Stimulated activated CD4-positive, alpha-beta T cell treated with anti-CD3 and anti-CD28 coated beads, Interleukin-4, amount 100 ng/mL, for 1 hour (primary cell): Measurements from ENCODE around the gene PDZD7.

Source experiments
- DNase-seq: peaks from one replicate; pipeline ENCODE4 v3.0.0-alpha.2; 2020

PDZD7 gene

DNA sequence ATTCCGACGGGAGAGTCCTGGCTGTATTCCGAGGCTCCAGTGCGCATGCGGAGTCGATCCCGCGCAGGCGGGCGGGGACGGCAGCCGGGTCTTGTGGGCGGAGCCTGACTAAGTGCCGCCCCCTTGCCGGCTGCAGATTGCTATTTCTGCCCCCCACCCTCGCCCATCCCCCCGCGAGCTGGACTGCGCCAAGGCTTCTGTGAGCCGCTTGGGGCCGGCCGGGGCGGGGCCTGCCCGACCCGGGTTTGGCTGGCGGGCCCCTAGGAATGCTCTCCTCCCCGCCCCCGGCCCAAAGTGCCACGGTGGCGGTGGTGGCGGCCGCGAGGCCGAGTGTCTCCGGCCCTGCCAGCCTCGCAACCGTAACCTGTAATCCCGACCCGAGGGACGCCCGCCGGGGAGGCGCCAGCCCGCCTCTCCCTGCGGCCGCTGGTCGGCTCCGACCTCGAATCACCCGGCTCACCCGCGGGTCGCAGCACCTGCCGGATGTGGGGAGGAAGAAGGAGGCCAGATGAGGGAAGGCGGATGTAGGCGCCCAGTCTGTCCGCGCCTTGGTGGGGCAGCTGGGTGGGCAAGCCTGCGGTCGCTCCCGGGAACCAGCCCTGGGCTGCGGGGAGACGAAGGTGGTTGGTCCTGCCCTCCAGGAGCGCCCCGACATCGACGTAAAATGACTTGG, 30.2 kb upstream of the PDZD7 start:
- DNase-seq = peak; percentile 92

DNA sequence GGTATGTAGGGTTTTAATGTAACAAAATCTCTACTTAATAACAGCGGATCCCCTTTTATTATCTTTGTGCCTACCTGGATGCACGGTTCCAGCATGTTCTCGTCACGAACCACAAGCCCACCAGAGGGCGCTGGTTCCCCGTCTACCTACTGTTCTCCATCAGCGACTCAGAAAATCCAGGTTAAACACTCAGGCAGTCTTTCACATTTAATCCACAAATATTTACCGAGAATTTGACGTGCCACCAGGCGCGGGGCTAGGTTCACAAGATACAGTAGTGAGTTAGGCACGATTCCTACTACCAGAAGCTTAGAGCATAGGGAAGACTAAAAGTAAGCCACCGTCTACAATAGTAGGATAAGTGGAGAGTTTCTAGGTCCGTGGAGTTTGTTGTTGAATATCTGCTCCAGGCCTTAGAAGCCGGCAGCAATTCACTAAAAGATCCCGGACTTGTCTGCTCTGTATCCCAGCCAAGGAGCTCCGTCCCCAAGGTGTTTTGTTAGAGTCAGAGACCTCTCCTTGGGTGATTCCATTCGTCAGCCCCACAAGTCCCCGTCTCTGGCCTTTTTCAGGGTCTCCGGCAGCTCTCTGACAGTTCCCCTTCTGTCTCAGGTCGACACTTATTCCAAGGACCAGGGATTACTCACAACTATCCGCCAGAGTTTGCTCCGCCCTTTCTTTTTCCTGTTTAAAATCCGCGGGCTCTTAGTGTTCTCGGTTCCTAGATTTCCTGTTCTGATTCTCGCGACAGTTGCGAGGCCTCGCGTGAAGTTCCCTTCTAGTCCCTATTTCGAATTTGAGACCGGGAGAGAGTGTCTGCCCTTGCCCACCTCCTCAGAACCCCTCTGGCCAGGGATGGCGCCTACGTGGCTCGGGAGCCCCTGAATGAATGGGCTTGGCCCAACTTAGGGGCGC, 29.4 kb upstream of the PDZD7 start:
- DNase-seq = peak; percentile 93

DNA sequence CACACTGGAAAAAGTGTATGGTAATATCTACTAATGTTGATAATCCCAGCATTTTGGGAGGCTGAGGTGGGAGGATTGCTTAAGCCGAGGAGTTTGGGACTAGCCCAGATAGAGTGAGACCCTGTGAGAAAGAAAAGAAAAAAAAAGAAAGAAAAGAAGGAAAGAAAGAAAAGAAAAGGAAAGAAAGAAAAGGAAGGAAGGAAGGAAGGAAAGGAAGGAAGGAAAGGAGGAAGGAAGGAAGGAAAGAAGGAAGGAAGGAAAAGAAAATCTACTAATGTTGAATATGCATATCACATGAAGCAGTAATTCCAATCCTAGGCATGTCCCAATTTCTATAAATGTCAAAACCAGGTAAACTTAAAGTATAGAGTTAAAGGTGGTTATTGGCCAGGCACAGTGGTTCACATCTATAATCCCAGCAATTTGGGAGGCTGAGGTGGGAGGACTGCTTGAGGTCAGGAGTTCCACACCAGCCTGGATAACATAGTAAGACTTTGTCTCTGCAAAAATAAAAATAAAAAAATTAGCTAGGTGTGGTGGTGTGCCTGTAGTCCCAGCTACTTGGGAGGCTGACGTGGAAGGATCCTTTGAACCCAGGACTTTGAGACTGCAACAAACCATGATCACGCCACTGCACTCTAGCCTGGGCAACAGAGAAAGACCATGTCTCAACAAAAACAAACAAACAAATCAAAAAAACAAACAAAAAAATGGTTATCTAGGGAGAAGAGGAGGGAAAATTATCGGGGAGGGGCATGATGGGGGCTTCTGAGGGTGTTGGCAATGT, 25.6 kb upstream of the PDZD7 start:
- DNase-seq = no peak

DNA sequence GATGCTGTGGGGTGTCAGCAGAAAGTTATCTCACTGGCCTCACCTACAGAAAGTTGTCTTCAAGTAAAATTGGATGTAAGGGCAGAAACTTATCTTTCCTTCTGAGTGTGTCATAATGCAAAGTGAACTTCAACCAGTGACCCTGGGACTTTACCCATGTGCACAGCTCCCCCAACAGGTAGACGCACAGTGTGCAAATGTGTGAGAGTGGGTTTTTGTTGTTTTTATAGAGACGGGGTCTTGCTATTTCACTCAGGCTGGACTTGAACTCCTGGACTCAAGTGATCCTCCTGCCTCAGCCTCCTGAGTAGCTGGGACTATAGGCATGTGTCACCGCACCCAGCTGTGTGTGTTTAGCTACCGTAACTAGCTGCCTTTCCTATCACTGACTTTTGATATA, 24.5 kb upstream of the PDZD7 start:
- DNase-seq = no peak

DNA sequence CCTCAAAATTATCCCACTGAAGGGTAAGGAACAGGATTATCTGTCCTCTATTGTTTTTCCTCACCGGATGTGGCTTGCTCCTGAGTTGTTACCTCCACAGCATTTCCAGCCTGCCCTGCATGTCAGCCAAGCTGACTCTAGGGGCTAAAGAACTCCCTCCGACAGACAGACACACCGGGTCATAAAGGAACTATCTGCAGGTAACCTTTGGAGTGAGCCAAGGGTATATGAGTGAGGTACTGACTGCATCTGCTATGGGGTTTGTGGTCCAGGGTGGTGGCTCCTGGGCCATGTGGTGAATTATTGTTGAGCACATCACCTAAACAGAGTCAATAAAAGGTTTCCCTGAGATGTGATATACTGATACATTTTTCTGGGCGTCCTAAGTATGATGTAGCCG, 23.9 kb upstream of the PDZD7 start:
- DNase-seq = no peak

DNA sequence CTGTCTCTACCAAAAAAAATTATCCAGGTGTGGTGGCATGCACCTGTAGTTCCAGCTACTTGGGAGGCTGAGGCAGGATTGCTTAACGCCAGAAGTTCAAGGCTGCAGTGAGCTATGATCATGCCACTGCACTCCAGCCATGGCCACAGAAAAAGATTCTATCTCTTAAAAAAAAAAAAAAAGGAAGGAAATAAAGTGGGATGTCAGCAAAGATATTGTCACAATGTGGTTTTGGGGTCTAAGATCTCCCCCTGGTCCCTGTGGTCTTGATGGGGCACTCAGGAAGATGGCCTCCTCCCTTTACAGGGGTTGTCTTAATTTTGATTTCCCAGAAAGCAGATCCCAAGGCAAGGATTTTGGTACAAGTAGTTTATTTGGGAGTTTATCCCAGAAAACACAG, 23.4 kb upstream of the PDZD7 start:
- DNase-seq = no peak

- no peak for DNase-seq
These were observed 22.6 kb upstream of the PDZD7 start for GRCh38 chr10:101053516-101053915.

- DNase-seq = no peak
These were observed 21.4 kb upstream of the PDZD7 start for GRCh38 chr10:101052285-101052684.

- DNase-seq = peak; percentile 80
These were observed 19.5 kb upstream of the PDZD7 start for GRCh38 chr10:101050208-101051069.

GRCh38 chr10:101047961-101048892, 17.3 kb upstream of the PDZD7 start:
- DNase-seq = no peak

DNA sequence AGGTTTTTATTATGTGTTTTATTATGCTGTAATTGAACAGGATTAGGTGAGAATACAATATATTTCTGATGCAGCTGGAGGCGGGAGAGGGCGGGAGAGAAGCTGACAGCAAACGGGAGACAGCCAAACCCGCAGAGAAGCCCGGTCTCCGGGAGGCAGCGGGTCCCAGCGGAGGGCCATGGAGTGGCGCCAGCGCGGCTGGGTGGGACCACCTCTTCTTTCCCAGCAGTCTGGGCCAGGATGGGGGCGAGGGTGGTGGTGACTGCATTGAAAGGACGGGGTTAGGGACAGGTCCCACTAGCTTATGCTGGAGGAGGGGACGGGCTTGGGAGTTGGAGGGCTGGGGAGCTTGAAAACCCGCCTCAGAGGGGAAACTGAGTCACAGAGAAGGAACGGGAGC, 16.3 kb upstream of the PDZD7 start:
- no peak for DNase-seq

DNA sequence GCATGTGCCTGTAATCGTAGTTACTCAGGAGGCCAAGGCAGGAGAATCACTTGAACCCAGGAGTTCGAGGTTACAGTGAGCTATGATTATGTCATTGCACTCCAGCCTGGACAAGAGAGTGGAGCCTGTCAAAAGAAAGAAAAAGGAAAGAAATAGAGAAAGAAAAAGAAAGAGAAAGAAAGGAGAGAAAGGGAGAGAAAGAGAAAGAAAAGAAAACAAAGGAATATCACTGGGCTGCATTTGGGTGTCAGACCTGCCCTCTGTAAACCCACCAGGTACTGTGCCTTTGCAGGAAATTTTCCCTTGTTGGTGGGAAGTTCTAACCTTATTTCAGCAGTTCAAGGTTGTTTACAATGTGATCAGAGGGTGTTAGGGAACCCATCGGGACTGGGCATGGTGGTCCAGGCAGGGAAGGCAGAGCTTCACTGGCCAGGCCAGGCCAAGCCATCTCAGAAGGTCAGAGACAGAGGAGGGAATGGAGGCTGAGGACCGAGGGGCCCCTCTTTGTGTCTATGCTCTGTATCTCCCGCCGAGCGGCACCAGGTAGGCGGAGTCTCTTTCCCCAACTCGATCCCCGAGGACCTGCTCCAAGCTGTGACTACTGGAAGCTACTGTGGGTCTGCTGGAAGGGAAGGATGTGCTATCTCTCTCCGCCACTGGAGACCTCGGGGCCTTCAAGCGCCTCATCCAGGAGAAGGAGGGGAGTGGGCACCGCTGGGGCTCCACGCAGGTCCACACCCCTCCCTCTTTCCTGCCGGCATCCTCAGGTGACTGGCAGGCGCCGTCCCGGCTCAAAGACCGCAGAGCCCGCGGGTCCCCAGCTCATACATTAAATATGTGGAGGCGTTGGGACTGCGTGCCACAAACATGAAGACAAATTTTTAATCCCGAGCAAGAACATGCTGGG, 15.7 kb upstream of the PDZD7 start:
- no peak for DNase-seq

- DNase-seq = no peak
These were observed 13.2 kb upstream of the PDZD7 start for GRCh38 chr10:101044117-101044516.

GRCh38 chr10:101043363-101043707, 12.4 kb upstream of the PDZD7 start:
- DNase-seq = no peak

DNA sequence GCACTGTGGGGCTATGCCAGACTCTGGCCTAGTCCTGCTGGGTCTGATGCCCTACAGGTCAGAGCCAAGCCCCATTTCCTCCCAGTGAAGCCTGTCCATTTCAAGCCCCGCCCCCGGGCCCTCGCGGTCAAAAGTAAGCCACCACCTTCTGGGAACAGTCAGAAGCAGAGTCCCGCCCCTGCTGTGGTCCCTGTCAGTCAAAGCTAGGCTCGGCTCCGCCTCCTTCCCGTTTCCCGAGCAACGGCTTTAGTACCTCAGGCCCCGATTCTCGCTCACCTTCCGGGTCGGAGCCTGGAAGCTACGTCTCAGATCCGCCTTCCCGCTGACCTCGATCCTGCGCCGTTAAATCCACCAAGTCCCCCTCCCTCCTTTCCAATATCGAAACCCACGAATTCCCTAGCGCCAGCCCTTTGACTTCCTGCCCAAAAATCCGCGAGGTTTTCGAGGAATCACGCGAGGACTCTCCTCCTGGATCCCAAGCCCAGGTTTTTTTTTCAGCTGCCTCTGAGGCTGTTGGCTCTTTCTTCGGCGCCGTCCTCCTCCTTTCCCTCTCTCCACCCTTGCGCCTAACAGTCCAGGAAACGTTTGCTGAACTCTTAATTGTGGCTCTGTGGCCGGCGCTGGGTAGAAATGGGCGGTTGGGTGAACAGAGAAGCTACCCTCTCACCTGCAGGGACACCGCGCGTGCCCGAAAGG, 11.9 kb upstream of the PDZD7 start:
- DNase-seq = peak; percentile 86

GRCh38 chr10:101042118-101042517, 11.2 kb upstream of the PDZD7 start:
- DNase-seq = no peak

GRCh38 chr10:101041252-101041761, 10.4 kb upstream of the PDZD7 start:
- DNase-seq = peak; percentile 68

- no peak for DNase-seq
These were observed 9.9 kb upstream of the PDZD7 start for GRCh38 chr10:101040851-101041250.

- DNase-seq = no peak
These were observed 9.1 kb upstream of the PDZD7 start for GRCh38 chr10:101040061-101040460.

DNA sequence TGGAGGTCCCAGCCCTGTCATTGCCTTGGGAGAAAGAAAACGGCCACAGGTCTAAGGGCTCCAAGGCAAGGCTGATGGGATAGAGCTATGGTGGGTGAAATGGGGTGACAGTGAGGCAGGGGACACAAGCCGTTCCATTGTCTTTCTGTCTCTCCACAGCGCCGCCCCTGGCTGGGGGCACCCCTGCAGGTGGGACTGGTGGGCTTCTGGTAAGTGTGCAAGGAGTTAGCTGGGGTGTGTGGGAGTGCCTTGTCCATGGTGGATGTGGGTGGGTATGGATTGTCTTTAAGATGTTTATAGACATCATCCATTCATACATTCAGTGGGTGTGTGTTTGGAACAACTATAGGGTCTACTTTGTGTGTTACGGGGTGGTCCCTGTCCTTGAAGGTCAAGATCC, 7.6 kb upstream of the PDZD7 start:
- DNase-seq = no peak
